SIG-M5 (cell line): Measurements from ENCODE around the gene PLOD1.
"Not testable (repeated sequence)": the region's sequence is repeated elsewhere in the genome, so short reads cannot be mapped to it uniquely, and the experiment has no call there.

Source experiments
- DNase-seq: peaks from one replicate; lab custom pipeline; 2025; lab: John Stamatoyannopoulos, UW

PLOD1 gene

DNA sequence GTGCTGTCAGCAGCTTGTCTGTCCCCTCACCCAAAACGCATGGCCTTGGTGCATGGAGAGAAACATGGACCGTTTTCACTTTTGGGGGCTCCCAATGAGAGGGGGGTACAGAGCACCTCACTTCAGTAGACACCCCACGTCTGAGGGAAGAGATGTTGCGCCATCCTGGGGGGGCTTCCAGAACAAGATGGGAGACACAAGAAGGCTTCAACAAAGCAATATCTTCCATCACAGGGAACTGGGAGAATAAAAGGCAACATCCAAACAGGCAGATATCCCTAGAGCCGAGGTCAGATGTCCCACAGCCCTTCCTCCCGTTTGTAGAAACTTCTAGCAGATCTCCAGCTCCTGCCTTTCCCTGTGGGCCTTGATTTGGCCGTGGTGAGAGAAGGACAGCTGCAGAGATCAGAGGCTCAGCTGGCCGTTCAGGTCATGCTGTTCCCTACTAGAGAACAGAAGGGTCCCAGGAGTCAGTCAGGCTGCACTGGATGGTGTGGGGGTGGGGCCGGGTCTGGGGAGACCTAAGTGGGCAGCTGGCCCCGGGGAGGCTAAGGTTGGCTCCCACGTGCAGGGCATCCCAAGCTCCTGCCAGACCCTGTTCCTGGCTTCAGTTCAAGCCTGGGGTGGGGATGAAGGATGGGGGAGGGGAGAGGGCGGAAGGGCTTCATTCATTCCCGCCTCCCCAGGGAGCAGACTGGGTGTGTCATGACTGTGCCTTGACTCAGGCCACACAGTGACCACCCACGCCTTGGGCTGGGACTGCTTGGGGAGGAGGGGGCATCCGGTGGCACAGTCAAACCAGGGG is 4.4 kb downstream of the PLOD1 start:
- no peak for DNase-seq

DNA sequence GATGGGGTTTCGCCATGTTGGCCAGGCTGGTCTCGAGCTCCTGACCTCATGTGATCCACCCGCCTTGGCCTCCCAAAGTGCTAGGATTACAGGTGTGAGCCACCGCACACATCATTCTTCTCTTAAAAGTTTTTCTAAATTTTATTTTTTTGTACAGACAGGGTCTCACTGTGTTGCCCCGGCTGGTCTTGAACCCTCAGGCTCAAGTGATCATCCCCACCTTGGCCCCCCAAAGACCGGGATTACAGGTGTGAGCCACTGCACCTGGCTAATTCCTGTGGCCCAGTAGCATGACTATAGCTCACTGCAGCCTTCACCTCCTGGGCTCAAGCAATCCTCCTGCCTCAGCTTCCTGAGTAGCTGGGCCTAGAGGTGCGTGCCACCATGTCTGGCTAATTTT is 5.3 kb downstream of the PLOD1 start:
- DNase-seq: not testable (repeated sequence)

DNA sequence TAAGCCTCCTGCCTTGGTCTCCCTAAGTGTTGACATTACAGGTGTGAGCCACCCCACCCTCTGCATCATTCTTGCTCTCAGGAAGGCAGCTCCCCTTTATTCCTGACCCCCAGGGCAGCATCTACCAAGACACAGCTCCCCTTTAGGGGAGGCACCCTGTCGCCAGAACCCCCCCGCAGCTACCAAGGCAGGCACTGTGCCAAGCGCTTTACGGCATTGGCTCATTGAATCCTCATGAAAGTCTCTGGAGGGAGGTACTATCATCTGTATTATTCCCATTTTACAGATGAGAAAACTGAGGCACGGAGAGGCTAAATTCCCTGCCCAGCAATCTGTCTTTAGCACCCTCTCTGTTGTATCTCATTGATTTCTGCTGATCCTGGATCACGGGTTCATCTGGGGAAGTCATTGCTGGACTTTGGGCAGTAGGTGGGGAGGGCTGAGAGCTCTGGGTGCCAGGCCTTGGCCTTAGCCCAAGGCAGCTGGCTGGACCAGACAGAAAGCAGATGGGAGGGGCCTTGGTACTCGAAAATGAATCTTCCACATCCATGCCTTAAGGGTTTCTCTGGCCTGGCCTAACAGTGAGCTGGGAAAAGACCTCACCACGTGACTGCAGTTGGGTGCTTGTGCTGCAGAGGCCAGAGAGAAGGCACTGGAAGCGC is 5.9 kb downstream of the PLOD1 start:
- no peak for DNase-seq

DNA sequence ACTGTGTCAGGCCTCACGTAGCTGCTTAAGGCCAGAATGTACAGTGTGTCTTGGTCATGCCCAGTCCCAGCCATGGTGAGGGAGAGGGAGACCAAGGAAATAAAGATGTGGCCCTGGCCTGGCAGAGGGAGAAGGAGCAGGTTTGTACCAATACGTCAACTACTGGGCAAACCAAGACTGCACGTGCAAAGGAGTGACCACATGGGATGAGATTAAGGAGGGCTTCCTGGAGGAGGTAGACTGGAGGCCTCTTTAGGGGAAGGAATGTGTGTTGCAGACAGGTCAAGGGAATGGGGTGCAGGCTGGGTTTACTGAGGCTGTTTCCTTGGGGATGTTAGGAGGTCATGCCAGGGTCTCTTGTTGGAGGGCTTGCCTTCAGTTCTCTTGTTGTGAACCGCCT is 7.8 kb downstream of the PLOD1 start:
- no peak for DNase-seq

DNA sequence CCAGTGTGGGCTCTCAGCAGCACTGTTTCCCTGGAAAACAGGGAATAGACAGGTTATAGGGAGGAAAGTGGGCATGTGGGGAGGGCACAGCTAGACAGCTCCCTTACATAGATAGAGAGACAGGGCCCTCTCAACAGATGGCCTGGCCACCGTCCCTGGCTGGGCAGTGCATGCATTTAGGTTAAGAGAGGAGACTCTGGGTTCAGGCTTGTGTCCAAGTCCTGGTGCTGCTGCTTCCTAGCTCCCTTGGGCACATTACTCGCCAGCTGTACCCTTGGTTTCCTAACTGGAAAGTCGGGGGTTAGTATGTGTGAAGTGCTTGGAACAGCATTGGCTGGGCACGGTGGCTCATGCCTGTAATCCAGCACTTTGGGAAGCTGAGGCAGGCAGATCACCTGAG is 9.1 kb downstream of the PLOD1 start:
- no peak for DNase-seq

DNA sequence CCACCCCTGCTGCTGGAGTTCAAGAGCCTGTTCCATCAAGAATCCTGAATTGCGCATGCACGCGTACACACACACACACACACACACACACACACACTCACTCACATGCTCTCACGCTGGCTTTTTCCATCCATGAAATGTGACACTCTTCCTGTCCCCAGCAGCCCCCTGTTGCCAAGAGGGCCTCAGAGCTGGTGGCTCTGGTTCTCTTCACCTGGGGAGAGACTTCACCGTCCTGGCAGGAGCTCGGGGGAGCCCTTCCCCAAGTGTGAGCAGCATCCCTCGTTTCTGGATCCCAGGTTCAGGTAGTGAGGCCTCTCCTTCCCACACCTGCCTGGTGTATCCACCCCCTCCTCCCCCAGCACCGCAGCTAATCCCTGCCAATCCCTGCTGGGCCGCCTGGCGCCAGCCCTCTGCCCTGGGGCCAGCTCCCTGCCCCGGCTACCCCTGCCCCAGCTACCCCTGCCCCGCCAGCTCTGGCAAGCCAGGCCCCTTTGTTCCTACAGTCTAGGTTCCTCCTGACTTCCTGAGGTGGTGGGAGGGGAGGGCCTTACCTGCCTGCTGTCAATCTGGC is 9.9 kb downstream of the PLOD1 start:
- no peak for DNase-seq

DNA sequence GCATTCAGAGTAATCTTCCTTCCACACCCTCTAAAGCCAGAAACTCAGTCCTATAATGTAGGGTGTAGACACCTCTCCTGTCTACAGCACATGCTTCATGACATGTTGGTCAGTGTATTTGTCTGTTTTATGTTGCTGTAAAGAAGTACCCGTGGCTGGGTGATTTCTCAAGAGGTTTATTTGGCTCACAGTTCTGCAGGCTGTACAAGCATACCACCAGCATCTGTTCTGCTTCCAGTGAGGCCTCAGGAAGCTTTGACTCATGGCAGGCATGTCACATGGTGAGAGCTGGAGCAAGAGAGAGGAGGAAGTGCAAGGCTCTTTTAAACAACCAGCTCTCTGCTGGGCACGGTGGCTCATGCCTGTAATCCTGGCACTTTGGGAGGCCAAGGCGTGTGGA is 12.1 kb downstream of the PLOD1 start:
- no peak for DNase-seq

DNA sequence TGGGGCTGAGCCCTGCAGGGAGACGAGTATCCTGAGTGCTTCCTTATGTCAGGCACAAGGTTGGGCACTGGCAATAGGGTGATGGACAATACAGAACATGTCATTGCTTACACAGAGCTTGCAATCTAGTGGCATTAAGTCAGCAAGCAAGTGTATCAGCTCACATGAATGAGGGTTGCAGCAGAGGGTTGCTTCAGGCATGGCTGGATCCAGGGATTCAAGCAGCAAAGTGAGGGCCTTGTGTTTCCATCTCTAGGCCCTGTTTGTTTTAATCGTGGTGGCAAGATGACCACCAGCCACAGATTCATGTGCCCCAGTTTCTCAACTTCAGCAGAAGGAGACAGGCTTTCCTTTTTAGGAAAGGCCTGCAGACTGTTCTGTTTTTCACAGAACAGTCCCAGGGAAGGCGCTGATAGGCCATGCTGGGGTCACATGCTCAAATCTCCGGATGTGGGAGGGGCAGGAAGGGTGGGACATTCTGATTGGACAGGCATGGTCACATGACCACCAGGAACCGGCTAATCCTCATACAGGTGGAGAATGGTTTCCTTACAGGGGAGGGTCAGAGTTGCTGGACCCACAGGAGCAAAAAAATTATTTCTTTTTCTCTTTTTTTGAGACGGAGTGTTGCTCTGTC is 14.4 kb downstream of the PLOD1 start:
- DNase-seq: no peak

DNA sequence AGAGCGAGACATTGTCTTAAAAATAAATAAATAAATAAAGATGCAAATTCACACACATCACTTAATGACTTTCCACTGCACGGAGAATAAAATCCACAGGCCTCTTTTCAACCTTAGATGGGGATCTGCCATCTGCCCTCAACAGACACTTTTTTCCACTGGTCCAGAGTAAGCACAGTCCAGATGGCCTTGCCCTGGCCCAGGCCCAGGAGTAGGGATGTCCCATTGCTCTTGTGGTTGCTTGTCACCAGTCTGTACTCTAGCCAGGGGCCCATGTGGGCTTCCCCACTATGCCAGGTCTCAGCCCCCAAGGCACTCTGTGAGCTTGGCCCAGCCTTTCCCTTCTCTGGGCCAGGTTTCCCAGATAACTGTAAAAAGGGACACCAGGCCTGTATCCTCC is 17.4 kb downstream of the PLOD1 start:
- no peak for DNase-seq

DNA sequence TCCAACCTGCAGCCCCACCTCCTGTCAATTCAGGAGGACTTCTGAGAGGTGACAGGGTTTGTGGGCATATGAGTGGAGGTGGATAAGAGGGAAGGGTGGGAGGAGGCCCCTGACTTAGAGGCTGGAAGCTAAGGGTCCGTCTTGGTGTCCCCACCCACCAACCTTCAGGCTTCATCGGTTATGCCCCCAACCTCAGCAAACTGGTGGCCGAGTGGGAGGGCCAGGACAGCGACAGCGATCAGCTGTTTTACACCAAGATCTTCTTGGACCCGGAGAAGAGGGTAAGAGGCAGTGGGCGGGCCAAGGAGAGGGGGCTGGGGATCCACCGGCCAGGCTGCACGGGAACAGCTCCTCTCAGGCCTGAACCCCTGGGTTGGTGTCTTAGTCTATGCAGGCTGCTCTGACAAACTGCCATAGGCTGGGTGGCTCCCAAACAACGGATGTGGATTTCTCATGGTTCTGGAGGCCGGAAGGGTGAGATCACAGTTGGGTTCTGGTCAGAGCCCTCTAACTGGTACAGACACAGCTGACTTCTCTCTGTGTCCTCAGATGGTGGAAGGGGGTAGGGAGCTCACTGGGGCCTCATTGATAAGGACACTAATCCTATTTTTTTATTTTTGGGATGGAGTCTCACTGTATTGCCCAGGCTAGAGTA is 18.1 kb downstream of the PLOD1 start:
- no peak for DNase-seq

DNA sequence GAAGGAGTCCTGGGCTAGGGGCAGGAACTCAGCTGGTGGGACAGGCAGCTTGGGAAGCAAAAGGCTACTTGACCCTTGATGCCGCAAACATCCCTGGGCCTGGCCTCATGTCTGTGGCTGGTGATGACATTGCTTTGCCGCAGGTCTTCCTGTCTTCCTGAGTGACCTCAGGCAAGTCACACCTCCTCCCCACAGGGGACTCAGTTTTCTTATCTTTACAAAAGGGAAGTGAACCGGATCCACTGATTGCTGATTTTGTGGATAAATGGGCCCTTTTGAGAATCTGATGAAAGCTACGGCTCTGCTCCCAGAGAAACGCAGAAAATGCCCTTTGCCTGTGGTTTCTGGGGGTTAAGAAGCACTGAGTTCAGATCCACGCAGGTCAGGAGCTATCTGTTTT is 20.7 kb downstream of the PLOD1 start:
- DNase-seq: no peak

DNA sequence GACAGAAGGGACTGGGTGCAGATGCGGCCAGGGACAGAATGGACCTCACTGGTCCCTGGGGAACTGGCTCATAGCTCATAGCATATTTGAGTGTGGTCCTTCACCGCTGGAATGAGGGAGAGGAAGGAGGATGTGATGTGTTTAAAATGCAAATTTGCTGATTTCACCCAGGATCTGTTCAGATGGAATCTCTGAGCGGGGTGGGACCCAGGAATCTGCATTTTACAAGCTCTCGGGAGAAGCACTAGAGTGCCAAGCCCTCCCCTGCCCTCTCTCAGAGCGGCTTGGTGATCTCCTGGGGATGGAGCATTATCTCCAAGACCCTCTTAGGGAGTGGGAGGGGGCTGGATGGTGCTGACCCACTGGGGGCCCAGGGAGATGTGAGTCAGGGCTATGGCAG is 22.9 kb downstream of the PLOD1 start:
- DNase-seq: no peak

DNA sequence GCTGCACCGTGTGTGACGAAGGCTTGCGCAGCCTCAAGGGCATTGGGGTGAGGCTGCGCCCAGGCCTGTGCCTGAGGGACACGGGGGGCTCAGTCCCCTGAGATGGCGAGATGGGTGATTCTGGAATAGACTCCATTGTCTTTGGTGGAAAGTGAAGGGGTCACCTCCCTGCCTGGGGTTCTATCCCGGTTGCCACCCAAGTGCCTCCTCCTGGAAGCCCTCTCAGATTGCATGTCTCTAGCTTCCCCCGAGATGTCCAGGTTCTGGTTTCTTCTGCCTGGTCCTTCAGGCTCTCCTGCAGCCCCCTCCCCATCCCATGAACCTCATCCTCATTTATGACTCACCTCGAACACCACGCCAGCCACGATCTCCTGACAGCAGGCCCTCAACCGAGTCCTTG is 23.4 kb downstream of the PLOD1 start:
- no peak for DNase-seq

DNA sequence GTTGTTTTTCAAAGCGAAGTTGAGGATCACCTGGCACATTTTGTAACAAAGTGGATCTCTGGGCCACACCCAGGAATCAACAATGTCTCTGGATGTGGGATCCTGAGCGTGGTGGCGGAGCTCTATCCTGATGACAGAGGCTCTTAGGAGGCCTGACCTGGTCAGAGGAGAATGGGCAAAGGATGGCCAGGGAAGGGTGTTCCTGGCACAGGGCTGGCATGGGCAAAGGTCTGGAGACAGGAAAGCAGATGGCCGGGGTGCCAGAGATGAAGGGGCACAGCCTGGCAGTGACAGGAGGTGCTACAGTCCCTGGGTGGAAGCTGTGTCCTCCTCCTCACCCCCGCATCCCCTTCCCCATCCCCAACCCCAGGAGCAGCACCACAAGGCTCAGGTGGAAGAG is 25.8 kb downstream of the PLOD1 start:
- no peak for DNase-seq

DNA sequence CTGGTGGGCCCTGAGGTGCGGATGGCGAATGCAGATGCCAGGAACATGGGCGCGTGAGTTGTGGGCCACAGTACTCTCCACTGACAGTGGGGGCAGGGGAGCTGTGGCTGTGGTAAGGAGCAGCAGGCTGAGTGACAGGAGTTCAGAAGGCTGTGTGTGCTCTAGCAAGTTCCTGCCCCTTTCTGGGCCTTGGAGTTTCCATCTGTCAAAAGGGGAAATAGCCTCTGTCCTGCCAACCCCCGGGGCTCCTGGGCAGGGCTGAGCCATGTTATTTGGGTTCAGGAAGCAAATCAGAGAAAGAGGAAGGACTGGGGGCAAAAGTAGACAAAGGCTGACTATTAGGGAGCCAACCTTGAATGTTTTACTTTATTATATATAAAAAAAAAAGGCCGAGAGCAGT is 26.2 kb downstream of the PLOD1 start:
- no peak for DNase-seq

DNA sequence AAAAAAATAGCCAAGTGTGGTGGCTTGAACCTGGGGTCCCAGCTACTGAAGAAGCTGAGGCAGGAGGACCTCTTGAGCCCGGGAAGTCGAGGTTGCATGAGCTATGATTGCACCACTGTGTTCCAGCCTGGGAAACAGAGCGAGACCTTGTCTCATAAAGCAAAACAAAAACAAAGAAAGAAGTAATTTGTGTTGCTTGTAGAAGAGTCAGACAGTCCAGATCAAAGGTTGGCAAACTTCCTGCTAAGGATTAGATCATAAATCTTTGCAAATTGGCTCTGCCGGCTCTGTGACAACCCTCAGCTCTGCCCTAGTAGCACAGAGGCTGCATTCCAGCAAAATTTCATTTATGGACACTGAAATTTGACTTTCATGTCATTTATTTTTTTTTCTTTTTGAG is 26.7 kb downstream of the PLOD1 start:
- DNase-seq: no peak

DNA sequence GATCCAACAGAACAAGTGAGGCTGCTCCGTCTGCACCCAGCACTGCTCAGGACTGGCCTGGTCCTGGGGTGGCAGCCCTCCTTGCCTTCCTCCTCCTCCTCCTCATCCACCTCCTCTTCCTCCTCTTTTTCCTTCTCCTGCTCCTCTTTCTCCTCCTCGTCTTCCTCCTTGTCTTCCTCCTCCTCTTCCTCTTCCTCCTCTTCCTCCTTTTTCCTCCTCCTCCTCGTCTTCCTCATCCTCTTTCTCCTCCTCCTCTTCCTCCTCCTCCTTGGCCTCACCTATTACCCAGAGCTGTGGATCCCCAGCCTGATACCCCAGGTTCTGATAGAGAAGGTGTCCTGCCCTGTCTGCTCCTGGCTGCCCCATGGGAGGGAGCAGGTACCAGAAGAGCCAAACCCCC is 29.1 kb downstream of the PLOD1 start:
- DNase-seq: no peak

DNA sequence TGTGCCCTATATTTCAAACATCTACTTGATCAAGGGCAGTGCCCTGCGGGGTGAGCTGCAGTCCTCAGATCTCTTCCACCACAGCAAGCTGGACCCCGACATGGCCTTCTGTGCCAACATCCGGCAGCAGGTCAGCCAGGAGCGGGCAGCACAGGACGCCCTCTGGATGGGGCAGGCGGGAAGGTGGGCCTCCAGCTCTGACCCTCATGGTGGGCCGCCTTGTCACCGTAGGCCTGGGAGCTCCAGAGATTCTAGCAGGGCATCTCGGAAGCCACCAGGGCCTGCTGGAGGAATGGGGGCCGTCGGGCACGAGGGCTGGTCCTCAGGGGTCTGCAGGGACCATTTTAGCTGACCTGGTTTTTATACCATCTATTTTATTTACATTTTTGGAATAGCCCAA is 30.1 kb downstream of the PLOD1 start:
- no peak for DNase-seq

DNA sequence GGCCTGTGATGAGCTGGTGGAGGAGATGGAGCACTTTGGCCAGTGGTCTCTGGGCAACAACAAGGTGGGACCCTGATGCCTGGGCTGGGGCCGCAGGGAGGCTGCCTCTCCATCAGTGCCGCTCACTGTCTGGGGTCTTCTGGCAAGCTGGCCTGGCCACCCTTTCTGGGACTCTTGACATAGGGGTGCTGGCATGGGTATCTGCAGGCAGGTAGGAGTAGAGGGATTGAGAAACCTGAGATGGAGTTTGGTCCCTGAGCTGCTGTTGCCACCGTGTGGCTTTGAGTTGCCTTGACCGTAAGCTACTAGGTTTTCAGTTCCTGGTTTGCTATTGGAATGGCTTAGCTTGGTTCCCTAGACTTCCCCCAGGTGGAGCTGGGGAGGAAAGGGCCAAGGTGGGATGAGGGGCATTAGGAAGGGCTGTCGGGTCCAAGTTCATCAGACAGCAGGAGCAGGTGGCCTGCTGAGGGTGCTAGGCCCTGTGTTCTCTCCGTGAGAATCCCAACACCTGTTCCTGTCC is 32.6 kb downstream of the PLOD1 start:
- no peak for DNase-seq

DNA sequence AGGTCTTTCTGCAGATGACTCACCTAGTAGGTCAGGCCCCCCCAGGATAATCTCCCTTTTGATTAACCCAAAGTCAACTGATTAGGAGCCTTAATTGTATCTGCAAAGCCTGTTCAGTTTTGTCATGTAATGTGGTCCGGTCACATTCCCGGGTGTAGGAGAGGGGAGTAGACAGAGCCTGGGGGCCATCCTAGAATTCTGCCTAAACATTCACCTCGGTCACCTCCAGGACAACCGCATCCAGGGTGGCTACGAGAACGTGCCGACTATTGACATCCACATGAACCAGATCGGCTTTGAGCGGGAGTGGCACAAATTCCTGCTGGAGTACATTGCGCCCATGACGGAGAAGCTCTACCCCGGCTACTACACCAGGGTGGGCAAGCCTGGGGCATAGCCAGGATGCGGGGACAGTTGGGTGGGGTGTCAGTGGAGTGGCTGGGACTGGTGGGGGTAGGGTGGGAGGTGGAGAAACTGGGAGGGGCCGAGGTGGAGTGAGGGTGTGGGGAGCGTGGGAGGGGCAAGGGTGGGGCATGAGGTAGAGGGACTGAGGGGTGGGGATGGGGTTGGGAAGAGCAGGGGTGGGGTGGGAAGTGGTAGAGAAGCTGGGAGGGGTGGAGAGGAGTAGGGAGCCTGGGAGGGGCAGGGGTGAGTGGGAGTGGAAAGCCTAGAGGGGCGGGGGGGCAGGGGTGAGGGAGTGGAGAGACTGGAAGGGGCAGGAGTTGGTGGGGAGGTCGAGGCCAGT is 36.1 kb downstream of the PLOD1 start:
- no peak for DNase-seq

DNA sequence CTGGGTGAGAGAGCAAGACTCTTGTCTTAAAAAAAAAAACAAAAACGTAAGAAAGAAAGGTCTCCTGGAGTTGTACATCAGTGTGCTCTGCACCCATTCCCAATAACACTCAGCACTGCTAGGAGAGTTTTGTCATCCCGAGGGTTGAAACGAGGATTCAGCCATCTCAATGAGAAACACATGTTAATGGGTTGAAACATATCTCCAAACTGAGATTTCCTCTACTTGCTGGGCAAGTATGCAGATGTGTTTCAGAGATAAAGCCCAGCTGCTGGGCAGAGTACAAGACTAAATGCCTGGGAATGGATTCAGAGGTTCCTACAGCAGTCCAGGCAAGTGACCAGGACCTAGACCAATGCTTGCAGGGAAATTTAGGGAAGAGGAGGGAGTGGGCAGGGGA is 43.1 kb downstream of the PLOD1 start:
- DNase-seq: no peak

DNA sequence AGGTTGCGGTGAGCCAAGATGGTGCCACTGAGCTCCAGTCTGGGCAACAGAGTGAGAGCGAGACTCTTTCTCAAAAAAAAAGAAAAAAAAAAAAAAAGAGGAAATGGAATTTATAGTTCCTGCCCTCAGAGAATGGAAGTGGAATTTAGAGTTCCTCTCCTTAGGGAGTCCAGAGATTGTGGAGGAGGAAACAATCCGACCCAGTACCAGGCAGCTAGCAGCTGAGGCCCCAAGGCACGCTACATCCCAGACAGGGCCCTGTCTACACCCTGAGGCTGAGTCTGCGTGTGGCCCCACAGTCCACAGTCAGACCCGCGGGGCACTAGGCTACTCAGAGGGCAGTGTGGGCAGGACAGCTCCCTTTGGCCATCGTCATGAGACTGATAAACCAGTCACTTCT is 43.8 kb downstream of the PLOD1 start:
- no peak for DNase-seq
